ENCODE measurements around the gene LRTM2. TPM values are rescaled to one million over a fixed set of nuclear protein-coding genes. Genes with fewer than 3 reads are reported as not detected.

The LRTM2 gene
- total RNA-seq, 1 donor from 2014 or later, result not detected

- no peaks in the 10 kb centered on the region for H3K9me3 ChIP-seq (ENCODE audit: control insufficient read depth in 3 of 3, low read length in 3 of 3)
- no peaks in the 10 kb centered on the region for H3K4me1 ChIP-seq (ENCODE audit: control insufficient read depth in 3 of 3, insufficient read depth in 3 of 3, low read length in 3 of 3)
- H3K4me3 ChIP-seq (ENCODE audit: low read length in 3 of 3), result no peak overlapping the region
- no peak overlapping the region for H3K9ac ChIP-seq (ENCODE audit: low read depth in 1 of 3, low read length in 3 of 3)
- H3K27ac ChIP-seq (ENCODE audit: low read depth, low read length), result no peak overlapping the region
- peaks cover 0 to 34% (median 25%) of the 10 kb centered on the region in 3 donors for H3K27me3 ChIP-seq (ENCODE audit: control insufficient read depth in 3 of 3, insufficient read depth in 3 of 3, low read length in 3 of 3)
- H3K36me3 ChIP-seq (ENCODE audit: control insufficient read depth in 3 of 3, insufficient read depth in 3 of 3, low read length in 3 of 3), result no peaks in the 10 kb centered on the region
Measured at GRCh38 chr12:1846421-1847405, 26.3 kb downstream of the LRTM2 start.

GRCh38 chr12:1847411-1847810 lies 27.0 kb downstream of the LRTM2 start:
- Histone ChIP-seq H3K9me3 (ENCODE audit: control insufficient read depth in 3 of 3, low read length in 3 of 3) (no peaks in the 10 kb centered on the region), H3K9ac (ENCODE audit: low read depth in 1 of 3, low read length in 3 of 3) (no peak overlapping the region), H3K4me1 (ENCODE audit: control insufficient read depth in 3 of 3, insufficient read depth in 3 of 3, low read length in 3 of 3) (no peaks in the 10 kb centered on the region), H3K27ac (ENCODE audit: low read depth, low read length) (no peak overlapping the region), H3K27me3 (ENCODE audit: control insufficient read depth in 3 of 3, insufficient read depth in 3 of 3, low read length in 3 of 3) (peaks cover 0 to 27% (median 19%) of the 10 kb centered on the region in 3 donors), H3K36me3 (ENCODE audit: control insufficient read depth in 3 of 3, insufficient read depth in 3 of 3, low read length in 3 of 3) (no peaks in the 10 kb centered on the region), H3K4me3 (ENCODE audit: low read length in 3 of 3) (no peak overlapping the region)

DNA sequence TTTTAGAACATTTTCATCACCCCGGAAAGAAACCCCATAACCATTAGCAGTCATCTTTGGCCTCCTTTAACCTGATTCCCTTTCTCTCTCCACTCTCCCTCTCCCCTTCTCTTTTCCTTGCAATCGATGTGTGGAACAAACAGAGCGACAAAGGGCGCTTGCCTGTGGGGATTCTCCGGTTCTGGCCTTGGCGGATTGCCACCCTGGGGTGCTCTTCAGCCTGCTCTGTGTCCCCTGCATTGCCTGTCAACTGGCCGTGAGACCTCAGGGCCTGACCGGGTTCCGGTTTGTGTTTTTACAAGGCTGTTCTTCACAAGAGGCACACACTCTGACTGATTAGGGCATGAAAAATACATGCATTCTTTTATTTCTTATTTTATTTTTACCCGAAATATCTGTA lies 27.8 kb downstream of the LRTM2 start:
- Histone ChIP-seq H3K9me3 (ENCODE audit: control insufficient read depth in 3 of 3, low read length in 3 of 3) (no peaks in the 10 kb centered on the region), H3K4me3 (ENCODE audit: low read length in 3 of 3) (no peak overlapping the region), H3K36me3 (ENCODE audit: control insufficient read depth in 3 of 3, insufficient read depth in 3 of 3, low read length in 3 of 3) (no peaks in the 10 kb centered on the region), H3K27ac (ENCODE audit: low read depth, low read length) (no peak overlapping the region), H3K4me1 (ENCODE audit: control insufficient read depth in 3 of 3, insufficient read depth in 3 of 3, low read length in 3 of 3) (no peaks in the 10 kb centered on the region), H3K27me3 (ENCODE audit: control insufficient read depth in 3 of 3, insufficient read depth in 3 of 3, low read length in 3 of 3) (peaks cover 0 to 21% (median 12%) of the 10 kb centered on the region in 3 donors), H3K9ac (ENCODE audit: low read depth in 1 of 3, low read length in 3 of 3) (no peak overlapping the region)

DNA sequence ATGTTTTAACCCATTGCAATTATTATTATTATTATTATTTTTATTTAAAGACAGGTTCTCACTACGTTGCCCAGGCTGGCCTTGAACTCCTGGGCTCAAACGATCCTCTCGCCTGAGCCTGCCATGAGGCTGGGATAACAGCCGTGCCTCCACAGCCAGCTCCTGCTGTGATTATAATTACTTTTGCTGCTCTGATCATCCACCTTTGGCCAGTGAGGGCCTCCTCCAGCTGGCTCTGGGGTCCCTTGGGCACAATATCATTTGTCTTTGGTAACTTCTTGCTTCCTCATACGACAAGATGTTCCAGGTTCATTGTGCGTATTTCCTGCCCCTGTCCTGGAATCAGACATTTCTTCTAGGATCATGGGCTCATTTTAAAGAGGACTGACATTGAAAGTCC lies 28.4 kb downstream of the LRTM2 start:
- Histone ChIP-seq H3K4me3 (ENCODE audit: low read length in 3 of 3) (no peak overlapping the region), H3K9ac (ENCODE audit: low read depth in 1 of 3, low read length in 3 of 3) (no peak overlapping the region), H3K27me3 (ENCODE audit: control insufficient read depth in 3 of 3, insufficient read depth in 3 of 3, low read length in 3 of 3) (peaks cover 0 to 15% (median 9%) of the 10 kb centered on the region in 3 donors), H3K27ac (ENCODE audit: low read depth, low read length) (no peak overlapping the region), H3K9me3 (ENCODE audit: control insufficient read depth in 3 of 3, low read length in 3 of 3) (no peaks in the 10 kb centered on the region), H3K4me1 (ENCODE audit: control insufficient read depth in 3 of 3, insufficient read depth in 3 of 3, low read length in 3 of 3) (no peaks in the 10 kb centered on the region), H3K36me3 (ENCODE audit: control insufficient read depth in 3 of 3, insufficient read depth in 3 of 3, low read length in 3 of 3) (no peaks in the 10 kb centered on the region)

DNA sequence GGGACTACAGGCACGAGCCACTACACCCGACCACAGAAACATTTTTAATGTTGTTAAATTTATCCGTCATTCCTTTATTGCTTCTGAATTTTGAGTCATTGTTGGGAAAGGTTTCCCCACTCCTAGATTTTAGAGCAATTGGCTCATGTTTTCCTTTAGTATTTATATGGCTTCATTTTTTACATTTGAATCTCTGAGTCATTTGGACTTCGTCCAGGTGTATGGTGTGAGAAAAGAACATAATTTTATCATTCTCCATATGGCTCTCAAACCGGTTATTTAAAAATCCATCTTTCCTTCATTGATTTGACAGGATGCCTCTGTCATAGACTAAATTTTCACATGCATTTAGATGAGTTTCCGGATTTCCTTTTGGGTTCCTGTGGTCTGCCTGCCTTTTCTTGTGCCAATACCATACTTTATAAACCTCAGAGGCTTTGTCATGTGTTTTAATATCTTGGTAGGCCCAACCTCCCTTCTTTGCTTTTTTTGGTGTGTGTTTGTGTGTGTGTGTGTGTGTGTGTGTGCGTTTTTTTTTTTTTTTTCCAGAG lies 30.9 kb downstream of the LRTM2 start:
- Histone ChIP-seq H3K36me3 (ENCODE audit: control insufficient read depth in 3 of 3, insufficient read depth in 3 of 3, low read length in 3 of 3) (no peaks in the 10 kb centered on the region), H3K4me3 (ENCODE audit: low read length in 3 of 3) (no peak overlapping the region), H3K9me3 (ENCODE audit: control insufficient read depth in 3 of 3, low read length in 3 of 3) (peaks cover 0 to 7% (median 5%) of the 10 kb centered on the region in 3 donors), H3K27me3 (ENCODE audit: control insufficient read depth in 3 of 3, insufficient read depth in 3 of 3, low read length in 3 of 3) (peaks cover 0 to 7% (median 0%) of the 10 kb centered on the region in 3 donors), H3K4me1 (ENCODE audit: control insufficient read depth in 3 of 3, insufficient read depth in 3 of 3, low read length in 3 of 3) (no peaks in the 10 kb centered on the region), H3K9ac (ENCODE audit: low read depth in 1 of 3, low read length in 3 of 3) (no peak overlapping the region), H3K27ac (ENCODE audit: low read depth, low read length) (no peak overlapping the region)

DNA sequence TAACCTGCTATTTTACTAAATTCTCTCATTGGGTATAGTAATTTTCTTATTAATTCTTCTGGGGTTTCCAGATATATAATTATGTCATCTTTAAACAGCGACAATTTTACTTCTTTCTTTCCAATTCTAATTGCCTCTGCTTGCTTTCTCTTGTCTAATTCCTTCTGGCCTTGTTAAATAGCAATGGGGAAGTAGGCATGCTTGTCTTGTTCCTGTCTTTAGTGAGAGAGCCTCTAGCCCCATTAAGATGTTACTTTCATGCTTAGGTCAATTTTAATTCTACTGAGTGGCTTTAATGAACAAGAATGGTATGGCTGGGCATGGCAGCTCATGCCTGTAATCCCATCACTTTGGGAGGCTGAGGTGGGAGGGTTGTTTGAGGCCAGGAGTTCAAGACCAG lies 31.7 kb downstream of the LRTM2 start:
- H3K9ac ChIP-seq (ENCODE audit: low read depth in 1 of 3, low read length in 3 of 3), result no peak overlapping the region
- no peaks in the 10 kb centered on the region for H3K4me1 ChIP-seq (ENCODE audit: control insufficient read depth in 3 of 3, insufficient read depth in 3 of 3, low read length in 3 of 3)
- H3K4me3 ChIP-seq (ENCODE audit: low read length in 3 of 3), result no peak overlapping the region
- H3K27me3 ChIP-seq (ENCODE audit: control insufficient read depth in 3 of 3, insufficient read depth in 3 of 3, low read length in 3 of 3), result peaks cover 0 to 4% (median 0%) of the 10 kb centered on the region in 3 donors
- H3K36me3 ChIP-seq (ENCODE audit: control insufficient read depth in 3 of 3, insufficient read depth in 3 of 3, low read length in 3 of 3), result no peaks in the 10 kb centered on the region
- peaks cover 0 to 7% (median 5%) of the 10 kb centered on the region in 3 donors for H3K9me3 ChIP-seq (ENCODE audit: control insufficient read depth in 3 of 3, low read length in 3 of 3)
- H3K27ac ChIP-seq (ENCODE audit: low read depth, low read length), result no peak overlapping the region

GRCh38 chr12:1853716-1854115 lies 33.4 kb downstream of the LRTM2 start:
- Histone ChIP-seq H3K4me3 (ENCODE audit: low read length in 3 of 3) (no peak overlapping the region), H3K27ac (ENCODE audit: low read depth, low read length) (no peak overlapping the region), H3K9ac (ENCODE audit: low read depth in 1 of 3, low read length in 3 of 3) (no peak overlapping the region), H3K9me3 (ENCODE audit: control insufficient read depth in 3 of 3, low read length in 3 of 3) (peaks cover 0 to 7% (median 5%) of the 10 kb centered on the region in 3 donors), H3K4me1 (ENCODE audit: control insufficient read depth in 3 of 3, insufficient read depth in 3 of 3, low read length in 3 of 3) (no peaks in the 10 kb centered on the region), H3K36me3 (ENCODE audit: control insufficient read depth in 3 of 3, insufficient read depth in 3 of 3, low read length in 3 of 3) (no peaks in the 10 kb centered on the region), H3K27me3 (ENCODE audit: control insufficient read depth in 3 of 3, insufficient read depth in 3 of 3, low read length in 3 of 3) (peaks cover 0 to 6% (median 3%) of the 10 kb centered on the region in 3 donors)

DNA sequence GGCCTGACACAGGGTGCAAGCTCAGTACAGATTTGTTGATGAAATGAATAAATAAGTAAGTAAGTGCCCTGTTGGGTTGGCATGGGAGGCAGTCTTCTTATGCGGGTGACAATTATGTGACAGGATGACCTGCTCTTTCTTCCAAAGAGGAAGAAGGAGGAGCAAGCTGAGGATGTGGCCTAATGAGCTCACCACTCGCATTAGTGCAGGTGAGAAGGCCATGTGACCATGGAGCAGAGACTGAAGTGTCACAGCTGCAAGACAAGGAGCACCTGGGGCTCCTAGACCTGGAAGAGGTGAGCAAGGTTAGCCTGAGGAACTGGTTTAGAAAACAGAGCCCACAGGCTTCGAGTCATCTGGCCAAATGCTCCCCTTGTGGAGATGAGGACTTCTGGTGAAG lies 34.9 kb downstream of the LRTM2 start:
- H3K27me3 ChIP-seq (ENCODE audit: control insufficient read depth in 3 of 3, insufficient read depth in 3 of 3, low read length in 3 of 3), result peaks cover 0 to 6% (median 4%) of the 10 kb centered on the region in 3 donors
- no peak overlapping the region for H3K27ac ChIP-seq (ENCODE audit: low read depth, low read length)
- no peak overlapping the region for H3K4me3 ChIP-seq (ENCODE audit: low read length in 3 of 3)
- H3K9me3 ChIP-seq (ENCODE audit: control insufficient read depth in 3 of 3, low read length in 3 of 3), result peaks cover 0 to 7% (median 5%) of the 10 kb centered on the region in 3 donors
- no peak overlapping the region for H3K9ac ChIP-seq (ENCODE audit: low read depth in 1 of 3, low read length in 3 of 3)
- H3K4me1 ChIP-seq (ENCODE audit: control insufficient read depth in 3 of 3, insufficient read depth in 3 of 3, low read length in 3 of 3), result no peaks in the 10 kb centered on the region
- no peaks in the 10 kb centered on the region for H3K36me3 ChIP-seq (ENCODE audit: control insufficient read depth in 3 of 3, insufficient read depth in 3 of 3, low read length in 3 of 3)

DNA sequence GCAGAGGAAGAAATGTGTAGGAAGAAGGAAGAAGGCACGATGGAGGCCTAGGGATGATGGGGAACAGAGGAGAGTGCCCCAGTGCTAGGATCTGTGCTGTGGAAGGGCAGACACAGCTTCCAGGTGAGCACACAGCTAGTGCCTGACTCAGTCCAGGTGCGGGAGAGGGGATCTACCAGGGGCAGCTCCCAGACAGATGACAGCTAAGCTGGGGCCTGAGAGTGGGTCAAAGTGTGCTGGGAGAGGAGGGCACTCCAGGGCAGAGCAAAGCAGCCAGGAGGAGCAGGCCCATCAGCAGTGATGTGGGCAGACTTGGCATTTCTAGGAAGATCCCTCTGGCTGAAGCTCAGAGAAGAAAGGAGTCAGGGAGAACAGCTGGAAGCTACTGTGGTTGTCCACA lies 36.7 kb downstream of the LRTM2 start:
- Histone ChIP-seq H3K4me3 (ENCODE audit: low read length in 3 of 3) (no peak overlapping the region), H3K27me3 (ENCODE audit: control insufficient read depth in 3 of 3, insufficient read depth in 3 of 3, low read length in 3 of 3) (peaks cover 0 to 6% (median 6%) of the 10 kb centered on the region in 3 donors), H3K9me3 (ENCODE audit: control insufficient read depth in 3 of 3, low read length in 3 of 3) (peaks cover 0 to 7% (median 5%) of the 10 kb centered on the region in 3 donors), H3K9ac (ENCODE audit: low read depth in 1 of 3, low read length in 3 of 3) (no peak overlapping the region), H3K27ac (ENCODE audit: low read depth, low read length) (no peak overlapping the region), H3K4me1 (ENCODE audit: control insufficient read depth in 3 of 3, insufficient read depth in 3 of 3, low read length in 3 of 3) (no peaks in the 10 kb centered on the region), H3K36me3 (ENCODE audit: control insufficient read depth in 3 of 3, insufficient read depth in 3 of 3, low read length in 3 of 3) (no peaks in the 10 kb centered on the region)

- H3K36me3 ChIP-seq (ENCODE audit: control insufficient read depth in 3 of 3, insufficient read depth in 3 of 3, low read length in 3 of 3), result no peaks in the 10 kb centered on the region
- peaks cover 0 to 7% (median 5%) of the 10 kb centered on the region in 3 donors for H3K9me3 ChIP-seq (ENCODE audit: control insufficient read depth in 3 of 3, low read length in 3 of 3)
- no peaks in the 10 kb centered on the region for H3K4me1 ChIP-seq (ENCODE audit: control insufficient read depth in 3 of 3, insufficient read depth in 3 of 3, low read length in 3 of 3)
- no peak overlapping the region for H3K27ac ChIP-seq (ENCODE audit: low read depth, low read length)
- H3K4me3 ChIP-seq (ENCODE audit: low read length in 3 of 3), result no peak overlapping the region
- no peak overlapping the region for H3K9ac ChIP-seq (ENCODE audit: low read depth in 1 of 3, low read length in 3 of 3)
- H3K27me3 ChIP-seq (ENCODE audit: control insufficient read depth in 3 of 3, insufficient read depth in 3 of 3, low read length in 3 of 3), result peaks cover 0 to 6% (median 6%) of the 10 kb centered on the region in 3 donors
Measured at GRCh38 chr12:1857821-1858220, 37.5 kb downstream of the LRTM2 start.

Data from skeletal muscle tissue (tissue), 4 donors.